Measurements from ENCODE around the gene UHRF1. TPM values are rescaled to one million over a fixed set of nuclear protein-coding genes. Genes with fewer than 3 reads are reported as not detected.

Gene UHRF1
- polyA plus RNA-seq, 1 of the 3 experiments (the other 2 are of a cell fraction) = 43.4 TPM

GRCh38 chr19:4976401-4977298, 67.3 kb downstream of the UHRF1 start:
- Histone ChIP-seq H3K36me3 (replicated peaks in 1 of 2; ENCODE audit: control insufficient read depth in 1 of 2, insufficient read depth in 2 of 2, low read length in 1 of 2) (no peaks in the 10 kb centered on the region), H3K9me2 (no peaks in the 10 kb centered on the region), H4K20me1 (ENCODE audit: insufficient read depth) (peaks cover 46% of the 10 kb centered on the region), H3K27ac (ENCODE audit: low read depth in 2 of 2, low read length in 1 of 2) (peak overlapping the region; percentile 68 to 77), H3K4me3 (ENCODE audit: low read depth in 2 of 2, low read length in 1 of 2) (no peak overlapping the region), H3K27me3 (ENCODE audit: insufficient read depth) (no peaks in the 10 kb centered on the region), H3F3A (replicated peaks; ENCODE audit: insufficient read depth) (peaks cover 16% of the 10 kb centered on the region), H2AFZ (ENCODE audit: low read depth) (no peak overlapping the region), H3K4me1 (ENCODE audit: control insufficient read depth in 1 of 2, insufficient read depth in 2 of 2, low read depth in 1 of 2, low read length in 1 of 2) (peaks cover 33 to 37% of the 10 kb centered on the region in 2 experiments), H3K9me3 (no peaks in the 10 kb centered on the region), H3K4me2 (peak overlapping the region; percentile 84), H3K9ac (peak overlapping the region; percentile 29; the same call in 1 of the 2 replicates), H3K79me2 (ENCODE audit: insufficient read depth) (peaks cover 98% of the 10 kb centered on the region)
- TF ChIP-seq, protein P1, sequence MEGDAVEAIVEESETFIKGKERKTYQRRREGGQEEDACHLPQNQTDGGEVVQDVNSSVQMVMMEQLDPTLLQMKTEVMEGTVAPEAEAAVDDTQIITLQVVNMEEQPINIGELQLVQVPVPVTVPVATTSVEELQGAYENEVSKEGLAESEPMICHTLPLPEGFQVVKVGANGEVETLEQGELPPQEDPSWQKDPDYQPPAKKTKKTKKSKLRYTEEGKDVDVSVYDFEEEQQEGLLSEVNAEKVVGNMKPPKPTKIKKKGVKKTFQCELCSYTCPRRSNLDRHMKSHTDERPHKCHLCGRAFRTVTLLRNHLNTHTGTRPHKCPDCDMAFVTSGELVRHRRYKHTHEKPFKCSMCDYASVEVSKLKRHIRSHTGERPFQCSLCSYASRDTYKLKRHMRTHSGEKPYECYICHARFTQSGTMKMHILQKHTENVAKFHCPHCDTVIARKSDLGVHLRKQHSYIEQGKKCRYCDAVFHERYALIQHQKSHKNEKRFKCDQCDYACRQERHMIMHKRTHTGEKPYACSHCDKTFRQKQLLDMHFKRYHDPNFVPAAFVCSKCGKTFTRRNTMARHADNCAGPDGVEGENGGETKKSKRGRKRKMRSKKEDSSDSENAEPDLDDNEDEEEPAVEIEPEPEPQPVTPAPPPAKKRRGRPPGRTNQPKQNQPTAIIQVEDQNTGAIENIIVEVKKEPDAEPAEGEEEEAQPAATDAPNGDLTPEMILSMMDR (IDR thresholded peaks at IDR 0.05) = peak; percentile 35; the same call in 1 of the 2 replicates
- TF ChIP-seq MXI1 (IDR thresholded peaks at IDR 0.05; ENCODE audit: low read depth, low read length) = 0 out of 2 replicates have a peak, but pooled peaks have one; percentile 30
- TF ChIP-seq RAD21 (IDR thresholded peaks at IDR 0.05; ENCODE audit: low read length) = no peak
- POLR2A ChIA-PET = no interaction called here
- WGBS (ENCODE audit: low lambda C conversion rate) = 79% methylated on average over 32 of the region's 33 CpGs
- CTCF ChIA-PET = interaction anchor here (1.0 to 4.7 kb wide), 4 partner anchors 9 to 54 kb away, joined by 3 to 34 read pairs (median 10); no protein-coding TSS in a partner anchor
- DNase-seq = peak; percentile 47

- POLR2A ChIA-PET = no interaction called here
- H3K4me2 ChIP-seq = peak overlapping the region; percentile 84
- WGBS (ENCODE audit: low lambda C conversion rate) = 2% methylated on average over 7 of the region's 36 CpGs
- peak overlapping the region; percentile 68 to 77 for H3K27ac ChIP-seq (ENCODE audit: low read depth in 2 of 2, low read length in 1 of 2)
- DNase-seq = peak; percentile 81
- no peaks in the 10 kb centered on the region for H3K36me3 ChIP-seq (replicated peaks in 1 of 2; ENCODE audit: control insufficient read depth in 1 of 2, insufficient read depth in 2 of 2, low read length in 1 of 2)
- H4K20me1 ChIP-seq (ENCODE audit: insufficient read depth) = peaks cover 43% of the 10 kb centered on the region
- peaks cover 98% of the 10 kb centered on the region for H3K79me2 ChIP-seq (ENCODE audit: insufficient read depth)
- CTCF ChIA-PET = interaction anchor here (0.9 to 4.7 kb wide), 2 partner anchors 53 to 126 kb away, joined by 3 to 34 read pairs; no protein-coding TSS in a partner anchor
- H3K9me2 ChIP-seq = no peaks in the 10 kb centered on the region
- H3K4me3 ChIP-seq (ENCODE audit: low read depth in 2 of 2, low read length in 1 of 2) = peak overlapping the region in 1 of 2 experiments; percentile 42; a peak in 1 of 4 replicates
- peak overlapping the region; percentile 29; the same call in 1 of the 2 replicates for H3K9ac ChIP-seq
- H3K4me1 ChIP-seq (ENCODE audit: control insufficient read depth in 1 of 2, insufficient read depth in 2 of 2, low read depth in 1 of 2, low read length in 1 of 2) = peaks cover 29 to 35% of the 10 kb centered on the region in 2 experiments
- 0 out of 4 replicates have a peak, but pooled peaks of 1 of the 2 experiments have one; percentile 29 for TF ChIP-seq EP300 (IDR thresholded peaks at IDR 0.05; ENCODE audit: borderline replicate concordance in 1 of 2, low read depth in 1 of 2, low read length in 1 of 2)
- TF ChIP-seq MXI1 (IDR thresholded peaks at IDR 0.05; ENCODE audit: low read depth, low read length) = peak; percentile 87
- TF ChIP-seq GABPA (IDR thresholded peaks at IDR 0.05; ENCODE audit: low read depth) = no peak
- TF ChIP-seq, protein P2, sequence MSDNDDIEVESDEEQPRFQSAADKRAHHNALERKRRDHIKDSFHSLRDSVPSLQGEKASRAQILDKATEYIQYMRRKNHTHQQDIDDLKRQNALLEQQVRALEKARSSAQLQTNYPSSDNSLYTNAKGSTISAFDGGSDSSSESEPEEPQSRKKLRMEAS (IDR thresholded peaks at IDR 0.05; ENCODE audit: low read depth) = peak; percentile 98
- peak; percentile 14; the same call in 1 of the 2 replicates for TF ChIP-seq TCF12 (IDR thresholded peaks at IDR 0.05)
- peak; percentile 46 for TF ChIP-seq PBX3 (IDR thresholded peaks at IDR 0.05)
- peak; percentile 98 for TF ChIP-seq SIN3A (IDR thresholded peaks at IDR 0.05; ENCODE audit: borderline replicate concordance, low read depth, low read length)
- peak; percentile 77 for TF ChIP-seq NFIC (IDR thresholded peaks at IDR 0.05; ENCODE audit: borderline replicate concordance)
- no peak for TF ChIP-seq FOXM1 (IDR thresholded peaks at IDR 0.05; ENCODE audit: low read depth)
- no peak for TF ChIP-seq NRF1 (IDR thresholded peaks at IDR 0.05; ENCODE audit: low read depth, low read length)
- no peak for TF ChIP-seq RFX5 (IDR thresholded peaks at IDR 0.05; ENCODE audit: low read length)
- peak; percentile 32; the same call in 1 of the 2 replicates for TF ChIP-seq TEAD4 (IDR thresholded peaks at IDR 0.05; ENCODE audit: borderline replicate concordance, insufficient read depth)
- TF ChIP-seq, protein P3, sequence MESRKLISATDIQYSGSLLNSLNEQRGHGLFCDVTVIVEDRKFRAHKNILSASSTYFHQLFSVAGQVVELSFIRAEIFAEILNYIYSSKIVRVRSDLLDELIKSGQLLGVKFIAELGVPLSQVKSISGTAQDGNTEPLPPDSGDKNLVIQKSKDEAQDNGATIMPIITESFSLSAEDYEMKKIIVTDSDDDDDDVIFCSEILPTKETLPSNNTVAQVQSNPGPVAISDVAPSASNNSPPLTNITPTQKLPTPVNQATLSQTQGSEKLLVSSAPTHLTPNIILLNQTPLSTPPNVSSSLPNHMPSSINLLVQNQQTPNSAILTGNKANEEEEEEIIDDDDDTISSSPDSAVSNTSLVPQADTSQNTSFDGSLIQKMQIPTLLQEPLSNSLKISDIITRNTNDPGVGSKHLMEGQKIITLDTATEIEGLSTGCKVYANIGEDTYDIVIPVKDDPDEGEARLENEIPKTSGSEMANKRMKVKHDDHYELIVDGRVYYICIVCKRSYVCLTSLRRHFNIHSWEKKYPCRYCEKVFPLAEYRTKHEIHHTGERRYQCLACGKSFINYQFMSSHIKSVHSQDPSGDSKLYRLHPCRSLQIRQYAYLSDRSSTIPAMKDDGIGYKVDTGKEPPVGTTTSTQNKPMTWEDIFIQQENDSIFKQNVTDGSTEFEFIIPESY (IDR thresholded peaks at IDR 0.05; ENCODE audit: borderline replicate concordance, low read depth) = 0 out of 2 replicates have a peak, but pooled peaks have one; percentile 25
- TF ChIP-seq MEF2A (IDR thresholded peaks at IDR 0.05; ENCODE audit: borderline replicate concordance, low read depth) = no peak
- peak; percentile 73; the same call in 1 of the 2 replicates for TF ChIP-seq JUND (IDR thresholded peaks at IDR 0.05)
- TF ChIP-seq FOSL2 (IDR thresholded peaks at IDR 0.05; ENCODE audit: borderline replicate concordance, low read depth) = peak; percentile 79; the same call in 1 of the 2 replicates
- H2AFZ ChIP-seq (ENCODE audit: low read depth) = no peak overlapping the region
- peaks cover 16% of the 10 kb centered on the region for H3F3A ChIP-seq (replicated peaks; ENCODE audit: insufficient read depth)
- H3K9me3 ChIP-seq = no peaks in the 10 kb centered on the region
- no peaks in the 10 kb centered on the region for H3K27me3 ChIP-seq (ENCODE audit: insufficient read depth)
Observed at GRCh38 chr19:4977299-4978174, 68.2 kb downstream of the UHRF1 start.

All from SK-N-SH (cell line).